Activated B cell treated with CpG ODN at 0.5 μM for 24 hours (primary cell): ENCODE data around the gene MSI2. TPM values are rescaled to one million over a fixed set of nuclear protein-coding genes. Genes with fewer than 3 reads are reported as not detected.

ENCODE experiments used
- ATAC-seq: fragments of 200-7000 bp; cut with Tn5 transposase; one replicate; pipeline ENCODE4 v1.10.0; 2021; ENCODE audit warnings: low read depth, mild to moderate bottlenecking, moderate library complexity
- CTCF ChIA-PET: fragments of 350-600 bp; sonication (Branson Sonifier 250); formaldehyde crosslinking; loops from one replicate; lab custom pipeline; 2021; ENCODE audit warnings: antibody characterized with exemption; lab: Charles Lee
- POLR2A ChIA-PET: fragments of 350-600 bp; sonication (Branson Sonifier 250); formaldehyde crosslinking; loops from one replicate; lab custom pipeline; 2021; ENCODE audit warnings: antibody characterized with exemption; lab: Charles Lee
- DNase-seq: peaks from one replicate; pipeline ENCODE4 v3.0.0; 2022
- H3K27ac Mint-ChIP-seq: one replicate; pipeline ENCODE4 v1.8.0; 2020; ENCODE audit warnings: mixed read lengths
- H3K27me3 Mint-ChIP-seq: one replicate; pipeline ENCODE4 v1.8.0; 2021; ENCODE audit warnings: mixed read lengths
- H3K36me3 Mint-ChIP-seq: one replicate; pipeline ENCODE4 v1.8.0; 2021; ENCODE audit warnings: low read depth, mixed read lengths
- H3K4me1 Mint-ChIP-seq: one replicate; pipeline ENCODE4 v1.8.0; 2021; ENCODE audit warnings: mixed read lengths
- H3K4me3 Mint-ChIP-seq: one replicate; pipeline ENCODE4 v1.8.0; 2020; ENCODE audit warnings: mild to moderate bottlenecking, mixed read lengths
- H3K9me3 Mint-ChIP-seq: one replicate; pipeline ENCODE4 v1.8.0; 2020; ENCODE audit warnings: mixed read lengths
- intact Hi-C: fragments of 100-400 bp; cut with micrococcal nuclease; formaldehyde crosslinking; loops from one replicate; pipeline ENCODE4 v1.15.1; 2024
- total RNA-seq: library from RNA; stranded (reverse); gene quantifications from 2 replicates; pipeline ENCODE4 v1.2.3, GENCODE V29; 2022
- TF ChIP-seq, protein P1 (sequence below): fragments of 200-600 bp; IDR thresholded peaks from one replicate; pipeline ENCODE4 v1.8.0; 2022; ENCODE audit warnings: antibody characterized with exemption, mild to moderate bottlenecking

MSI2 gene
- total RNA-seq, 1 donor from 2014 or later, result 102 TPM

DNA sequence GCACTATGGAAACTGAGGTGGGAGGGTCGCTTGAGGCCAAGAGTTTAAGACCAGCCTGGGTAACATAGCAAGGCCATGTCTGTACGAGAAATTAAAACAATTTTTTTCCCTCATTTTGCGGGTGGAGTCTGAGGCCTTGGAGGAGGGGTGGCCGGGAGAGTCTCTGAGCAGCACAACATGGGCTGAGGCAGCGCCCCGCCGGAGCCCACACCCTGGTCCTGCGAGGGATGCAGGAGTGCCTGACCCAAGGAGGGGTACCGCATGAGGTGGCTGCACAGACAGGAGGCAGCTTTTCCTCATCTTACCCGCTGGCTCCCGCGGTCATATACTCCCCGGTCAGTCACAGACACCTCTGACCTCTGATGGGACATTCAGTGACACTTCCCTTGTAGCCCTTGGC, 67.7 kb downstream of the MSI2 start:
- peaks cover 41% of the 10 kb centered on the region for H3K36me3 Mint-ChIP-seq
- ATAC-seq, result no peak
- TF ChIP-seq, protein P1, sequence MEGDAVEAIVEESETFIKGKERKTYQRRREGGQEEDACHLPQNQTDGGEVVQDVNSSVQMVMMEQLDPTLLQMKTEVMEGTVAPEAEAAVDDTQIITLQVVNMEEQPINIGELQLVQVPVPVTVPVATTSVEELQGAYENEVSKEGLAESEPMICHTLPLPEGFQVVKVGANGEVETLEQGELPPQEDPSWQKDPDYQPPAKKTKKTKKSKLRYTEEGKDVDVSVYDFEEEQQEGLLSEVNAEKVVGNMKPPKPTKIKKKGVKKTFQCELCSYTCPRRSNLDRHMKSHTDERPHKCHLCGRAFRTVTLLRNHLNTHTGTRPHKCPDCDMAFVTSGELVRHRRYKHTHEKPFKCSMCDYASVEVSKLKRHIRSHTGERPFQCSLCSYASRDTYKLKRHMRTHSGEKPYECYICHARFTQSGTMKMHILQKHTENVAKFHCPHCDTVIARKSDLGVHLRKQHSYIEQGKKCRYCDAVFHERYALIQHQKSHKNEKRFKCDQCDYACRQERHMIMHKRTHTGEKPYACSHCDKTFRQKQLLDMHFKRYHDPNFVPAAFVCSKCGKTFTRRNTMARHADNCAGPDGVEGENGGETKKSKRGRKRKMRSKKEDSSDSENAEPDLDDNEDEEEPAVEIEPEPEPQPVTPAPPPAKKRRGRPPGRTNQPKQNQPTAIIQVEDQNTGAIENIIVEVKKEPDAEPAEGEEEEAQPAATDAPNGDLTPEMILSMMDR, result no peak
- H3K27ac Mint-ChIP-seq, result no peak overlapping the region
- DNase-seq, result no peak
- intact Hi-C loops, result no loop called here
- no peaks in the 10 kb centered on the region for H3K9me3 Mint-ChIP-seq
- ChIA-PET POLR2A (no interaction called here), CTCF (no interaction called here)
- no peaks in the 10 kb centered on the region for H3K27me3 Mint-ChIP-seq
- H3K4me1 Mint-ChIP-seq, result no peaks in the 10 kb centered on the region
- no peak overlapping the region for H3K4me3 Mint-ChIP-seq

DNA sequence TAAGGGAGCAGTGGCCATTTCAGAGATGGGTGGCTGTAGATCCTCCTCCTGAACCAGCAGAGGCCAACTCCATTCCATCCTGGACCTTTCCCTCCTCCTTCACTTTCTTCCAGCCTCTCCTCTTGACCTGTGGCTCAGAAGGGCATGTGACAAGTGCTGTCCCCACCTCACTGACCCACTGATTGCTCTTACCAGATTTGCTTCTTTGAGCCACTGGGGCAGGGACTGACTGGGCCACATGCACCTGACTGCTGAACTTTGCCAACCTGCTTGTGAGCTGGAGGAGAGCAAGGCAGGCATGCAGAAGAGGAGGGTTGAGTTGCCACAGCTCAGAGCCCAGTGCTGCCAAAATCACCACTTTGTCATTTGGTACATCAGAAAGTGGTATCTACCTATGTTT, 68.3 kb downstream of the MSI2 start:
- Mint-ChIP-seq H3K27ac (no peak overlapping the region), H3K9me3 (no peaks in the 10 kb centered on the region), H3K36me3 (peaks cover 37% of the 10 kb centered on the region), H3K4me3 (no peak overlapping the region), H3K27me3 (no peaks in the 10 kb centered on the region), H3K4me1 (no peaks in the 10 kb centered on the region)
- DNase-seq, result no peak
- ChIA-PET POLR2A (no interaction called here), CTCF (no interaction called here)
- TF ChIP-seq, protein P1, result no peak
- no peak for ATAC-seq
- intact Hi-C loops, result no loop called here

DNA sequence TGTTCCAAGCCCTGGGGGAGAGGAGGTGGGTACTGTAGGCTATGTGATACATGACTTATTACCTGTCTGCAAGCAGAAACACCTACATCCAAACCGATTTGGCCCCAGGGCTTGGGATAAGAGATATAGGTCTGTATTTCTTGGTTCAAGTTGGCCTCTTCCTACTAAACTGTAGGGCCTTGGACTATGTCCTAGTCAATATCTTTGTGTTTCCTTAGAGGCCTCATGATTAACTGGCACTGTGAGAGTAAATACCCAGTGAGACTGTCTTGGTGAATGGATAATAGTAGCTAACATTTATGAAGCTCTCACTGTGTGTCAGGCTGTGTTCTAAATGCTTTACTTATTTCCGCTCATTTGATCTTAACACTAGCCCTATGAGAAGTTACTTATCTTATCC, 70.0 kb downstream of the MSI2 start:
- POLR2A ChIA-PET, result no interaction called here
- TF ChIP-seq, protein P1, result no peak

DNA sequence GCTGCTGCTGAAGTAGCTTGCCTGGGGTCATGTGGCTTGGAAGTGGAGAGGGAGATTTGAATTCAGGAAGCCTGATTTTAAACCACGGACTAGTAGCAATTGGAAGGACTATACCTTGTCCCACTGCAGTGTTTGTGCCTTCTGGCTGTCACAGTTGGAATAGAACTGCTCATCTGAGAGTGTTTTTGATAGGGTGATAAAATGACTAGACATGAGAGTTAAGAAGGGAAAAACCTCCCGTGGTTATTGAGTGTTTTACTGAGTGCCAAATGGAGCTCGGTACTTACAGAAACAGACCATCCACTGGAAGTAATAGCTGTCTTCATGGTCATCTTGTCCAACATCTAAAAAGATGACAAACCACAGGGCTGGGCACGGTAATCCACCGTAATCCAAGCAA, 70.4 kb downstream of the MSI2 start:
- Mint-ChIP-seq H3K36me3 (peaks cover 35% of the 10 kb centered on the region), H3K4me3 (no peak overlapping the region), H3K27me3 (no peaks in the 10 kb centered on the region), H3K9me3 (no peaks in the 10 kb centered on the region), H3K4me1 (no peaks in the 10 kb centered on the region), H3K27ac (no peak overlapping the region)
- intact Hi-C loops, result no loop called here
- ChIA-PET POLR2A (no interaction called here), CTCF (interaction anchor here (0.6 kb wide), 1 partner anchor 69 kb away, joined by 3 read pairs; no protein-coding TSS in a partner anchor)
- ATAC-seq (no peak), DNase-seq (no peak)
- TF ChIP-seq, protein P1, result no peak

More for the DNA sequence above, 70.0 kb downstream of the MSI2 start:
- intact Hi-C loops, result no loop called here
- no peaks in the 10 kb centered on the region for H3K4me1 Mint-ChIP-seq
- ATAC-seq (no peak), DNase-seq (no peak)
- H3K9me3 Mint-ChIP-seq, result no peaks in the 10 kb centered on the region
- no peak overlapping the region for H3K27ac Mint-ChIP-seq
- H3K27me3 Mint-ChIP-seq, result no peaks in the 10 kb centered on the region
- CTCF ChIA-PET, result no interaction called here
- H3K36me3 Mint-ChIP-seq, result peaks cover 35% of the 10 kb centered on the region
- H3K4me3 Mint-ChIP-seq, result no peak overlapping the region

DNA sequence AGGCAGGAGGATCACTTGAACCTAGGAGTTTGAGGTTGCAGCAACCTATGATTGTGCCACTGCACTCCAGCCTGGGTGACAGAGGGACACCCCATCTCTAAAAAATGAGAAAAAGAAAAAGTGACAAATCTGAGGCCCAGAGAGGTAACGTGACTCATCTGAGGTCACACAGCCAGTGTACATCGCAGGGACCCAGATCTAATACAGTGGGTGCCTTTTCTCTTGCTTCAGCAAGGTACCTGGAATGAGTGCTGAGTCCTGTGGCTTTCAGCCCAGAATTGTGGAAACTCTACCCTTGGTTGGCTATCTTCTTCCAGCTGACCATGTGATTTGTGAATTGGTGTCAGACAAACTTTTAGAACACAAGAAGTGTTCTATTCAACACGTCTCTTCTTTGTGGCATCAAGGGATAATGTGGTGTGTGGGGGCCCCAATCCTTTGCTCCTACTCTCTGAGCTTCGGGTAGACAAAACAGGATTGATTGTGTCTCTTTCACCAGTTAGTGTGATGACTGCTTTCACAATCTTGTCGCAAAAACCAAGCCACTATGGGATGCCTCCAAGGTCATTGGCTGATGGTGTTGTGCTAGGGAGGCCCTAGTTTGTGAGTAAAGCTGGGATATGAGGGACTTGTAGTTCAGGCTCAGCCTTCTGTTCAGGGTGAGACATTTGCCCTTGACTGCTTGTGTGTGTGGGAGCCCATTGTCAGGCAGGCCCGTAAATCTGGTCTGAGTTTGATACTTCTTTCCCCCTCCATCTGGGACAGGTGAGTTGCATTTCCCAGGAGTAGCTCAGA, 71.0 kb downstream of the MSI2 start:
- Mint-ChIP-seq H3K4me3 (no peak overlapping the region), H3K27me3 (no peaks in the 10 kb centered on the region), H3K9me3 (no peaks in the 10 kb centered on the region), H3K36me3 (peaks cover 35% of the 10 kb centered on the region), H3K27ac (no peak overlapping the region), H3K4me1 (no peaks in the 10 kb centered on the region)
- TF ChIP-seq, protein P1, result no peak
- ChIA-PET POLR2A (no interaction called here), CTCF (interaction anchor here (0.6 kb wide), 1 partner anchor 70 kb away, joined by 3 read pairs; no protein-coding TSS in a partner anchor)
- ATAC-seq (no peak), DNase-seq (no peak)
- intact Hi-C loops, result no loop called here
